ENCODE results near the gene PDP2. TPM values are rescaled to one million over a fixed set of nuclear protein-coding genes. Genes with fewer than 3 reads are reported as not detected.

Gene PDP2
- total RNA-seq, 1 experiment from 2014 or later, result 23.1 TPM

GRCh38 chr16:66918355-66918754, 38.0 kb downstream of the PDP2 start:
- Histone ChIP-seq H2AFZ (ENCODE audit: low read length) (no peak overlapping the region), H3K56ac (ENCODE audit: insufficient read length, low read depth, low read length) (no peak overlapping the region), H3K23me2 (ENCODE audit: insufficient read length, low read depth, low read length, poor library complexity, severe bottlenecking) (no peaks in the 10 kb centered on the region), H3K79me2 (ENCODE audit: insufficient read depth, low read length) (no peaks in the 10 kb centered on the region), H3K27me3 (ENCODE audit: insufficient read depth, low read length) (no peaks in the 10 kb centered on the region; the same call in 1 of the 2 replicates), H3K4ac (ENCODE audit: low read depth, low read length) (no peak overlapping the region), H2AK5ac (ENCODE audit: insufficient read length, low read length) (no peak overlapping the region), H2BK20ac (ENCODE audit: low read depth, low read length, poor library complexity, severe bottlenecking) (no peak overlapping the region), H4K20me1 (ENCODE audit: control insufficient read depth, insufficient read depth, insufficient read length) (no peaks in the 10 kb centered on the region), H3K4me2 (ENCODE audit: insufficient read depth, insufficient read length, low read length) (no peak overlapping the region), H3K9ac (ENCODE audit: extremely low read depth, insufficient read length, low read length) (no peak overlapping the region), H2BK12ac (ENCODE audit: insufficient read length, low read depth, low read length) (no peak overlapping the region), H3K27ac (ENCODE audit: insufficient read length, low read depth, low read length) (no peak overlapping the region), H3K79me1 (ENCODE audit: insufficient read depth, low read depth, low read length, poor library complexity, severe bottlenecking) (no peaks in the 10 kb centered on the region), H3K9me3 (ENCODE audit: control insufficient read depth, low read depth, low read length) (no peaks in the 10 kb centered on the region), H3K18ac (ENCODE audit: insufficient read length, low read depth, low read length) (no peak overlapping the region), H4K8ac (replicated peaks; ENCODE audit: insufficient read length, low read depth, low read length) (no peak overlapping the region), H3K23ac (ENCODE audit: insufficient read length, low read depth, low read length) (no peak overlapping the region), H3K4me1 (ENCODE audit: insufficient read depth, low read length) (no peaks in the 10 kb centered on the region), H2BK15ac (ENCODE audit: low read depth, low read length) (no peak overlapping the region), H2BK5ac (ENCODE audit: insufficient read length, low read length) (no peak overlapping the region), H2BK120ac (ENCODE audit: low read depth, low read length, poor library complexity, severe bottlenecking) (no peak overlapping the region), H4K5ac (ENCODE audit: insufficient read length, low read depth, low read length) (no peak overlapping the region), H3T11ph (ENCODE audit: low read length) (no peak overlapping the region), H3K14ac (ENCODE audit: insufficient read depth, low read length) (no peak overlapping the region), H4K91ac (ENCODE audit: insufficient read length, low read depth, low read length) (no peak overlapping the region)
- H3K27ac Mint-ChIP-seq, result no peak overlapping the region
- no peak overlapping the region for H3K4me3 Mint-ChIP-seq
- H3K36me3 Mint-ChIP-seq (ENCODE audit: insufficient read depth in 1 of 3, low read depth in 3 of 3), result no peaks in the 10 kb centered on the region; a peak in 1 of 7 replicates
- H3K9me3 Mint-ChIP-seq, result no peaks in the 10 kb centered on the region
- TF ChIP-seq CTCF (conservative IDR thresholded peaks at IDR 0.05), result no peak
- no CpG with 5 or more reads among the region's 6 CpGs for WGBS (ENCODE audit: extremely low coverage, insufficient read length, low lambda C conversion rate)
- no peak for DNase-seq
- H3K4me1 Mint-ChIP-seq, result no peaks in the 10 kb centered on the region
- peaks cover 50% of the 10 kb centered on the region for H3K27me3 Mint-ChIP-seq (ENCODE audit: low read depth)
